ENCODE results near the gene ZNF460. TPM values are rescaled to one million over a fixed set of nuclear protein-coding genes. Genes with fewer than 3 reads are reported as not detected.

ZNF460 gene
- total and polyA plus RNA-seq, 10 donors = 0.24 to 84.7 (median 65.4) TPM

DNA sequence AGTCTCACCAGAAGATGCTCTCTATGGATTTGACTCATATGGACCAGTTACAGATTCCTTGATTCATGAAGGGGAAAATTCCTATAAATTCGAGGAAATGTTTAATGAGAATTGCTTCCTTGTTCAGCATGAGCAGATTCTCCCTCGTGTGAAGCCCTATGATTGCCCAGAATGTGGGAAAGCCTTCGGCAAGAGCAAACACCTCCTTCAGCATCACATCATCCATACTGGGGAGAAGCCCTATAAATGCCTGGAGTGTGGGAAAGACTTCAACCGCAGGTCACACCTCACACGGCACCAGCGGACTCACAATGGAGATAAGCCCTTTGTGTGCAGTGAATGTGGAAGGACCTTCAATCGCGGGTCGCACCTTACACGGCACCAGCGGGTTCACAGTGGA lies 10.7 kb downstream of the ZNF460 start:
- WGBS, 5 donors = 95 to 98% (median 97%) methylated on average over 11 of the region's 11 CpGs
- Histone ChIP-seq H3K4me3 (peak overlapping the region in 1 of 8 donors; percentile 11), H3K4me1 (peaks cover 0 to 17% (median 2%) of the 10 kb centered on the region in 6 donors), H3K36me3 (peaks cover 11 to 100% (median 95%) of the 10 kb centered on the region in 6 donors), H3K27ac (no peak overlapping the region), H3K27me3 (replicated peaks in 1 of 7) (no peaks in the 10 kb centered on the region), H3K9me3 (peaks cover 0 to 68% (median 54%) of the 10 kb centered on the region in 8 donors)
- intact Hi-C loops (cut with DNase I; ENCODE audit: low total_unique reads) = no loop called here
- no peak for DNase-seq
- TF ChIP-seq POLR2A (IDR thresholded peaks at IDR 0.05) = no peak

GRCh38 chr19:57292547-57292946 lies 12.3 kb downstream of the ZNF460 start:
- Histone ChIP-seq H3K27me3 (replicated peaks in 1 of 7) (no peaks in the 10 kb centered on the region), H3K9me3 (peaks cover 0 to 68% (median 57%) of the 10 kb centered on the region in 8 donors), H3K27ac (no peak overlapping the region), H3K36me3 (peaks cover 11 to 100% (median 85%) of the 10 kb centered on the region in 6 donors), H3K4me3 (no peak overlapping the region), H3K4me1 (peaks cover 0 to 8% (median 2%) of the 10 kb centered on the region in 6 donors)
- TF ChIP-seq, protein P1, sequence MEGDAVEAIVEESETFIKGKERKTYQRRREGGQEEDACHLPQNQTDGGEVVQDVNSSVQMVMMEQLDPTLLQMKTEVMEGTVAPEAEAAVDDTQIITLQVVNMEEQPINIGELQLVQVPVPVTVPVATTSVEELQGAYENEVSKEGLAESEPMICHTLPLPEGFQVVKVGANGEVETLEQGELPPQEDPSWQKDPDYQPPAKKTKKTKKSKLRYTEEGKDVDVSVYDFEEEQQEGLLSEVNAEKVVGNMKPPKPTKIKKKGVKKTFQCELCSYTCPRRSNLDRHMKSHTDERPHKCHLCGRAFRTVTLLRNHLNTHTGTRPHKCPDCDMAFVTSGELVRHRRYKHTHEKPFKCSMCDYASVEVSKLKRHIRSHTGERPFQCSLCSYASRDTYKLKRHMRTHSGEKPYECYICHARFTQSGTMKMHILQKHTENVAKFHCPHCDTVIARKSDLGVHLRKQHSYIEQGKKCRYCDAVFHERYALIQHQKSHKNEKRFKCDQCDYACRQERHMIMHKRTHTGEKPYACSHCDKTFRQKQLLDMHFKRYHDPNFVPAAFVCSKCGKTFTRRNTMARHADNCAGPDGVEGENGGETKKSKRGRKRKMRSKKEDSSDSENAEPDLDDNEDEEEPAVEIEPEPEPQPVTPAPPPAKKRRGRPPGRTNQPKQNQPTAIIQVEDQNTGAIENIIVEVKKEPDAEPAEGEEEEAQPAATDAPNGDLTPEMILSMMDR (IDR thresholded peaks at IDR 0.05 in 8 of 11, conservative IDR thresholded peaks at IDR 0.05 in 3 of 11) = no peak
- WGBS, 5 donors = 88 to 94% (median 91%) methylated on average over 1 of the region's 1 CpG
- intact Hi-C loops (cut with DNase I; ENCODE audit: low total_unique reads) = no loop called here
- no peak for DNase-seq

- Histone ChIP-seq H3K27me3 (replicated peaks in 1 of 7) (no peaks in the 10 kb centered on the region), H3K4me1 (no peaks in the 10 kb centered on the region), H3K27ac (no peak overlapping the region), H3K4me3 (no peak overlapping the region), H3K36me3 (peaks cover 11 to 100% (median 78%) of the 10 kb centered on the region in 6 donors), H3K9me3 (peaks cover 0 to 68% (median 57%) of the 10 kb centered on the region in 8 donors)
- TF ChIP-seq POLR2AphosphoS5 (IDR thresholded peaks at IDR 0.05) (no peak), POLR2A (IDR thresholded peaks at IDR 0.05) (no peak)
- TF ChIP-seq, protein P1 (IDR thresholded peaks at IDR 0.05 in 8 of 11, conservative IDR thresholded peaks at IDR 0.05 in 3 of 11) = no peak
- intact Hi-C loops (cut with DNase I; ENCODE audit: low total_unique reads) = no loop called here
- WGBS, 5 donors = 95 to 100% (median 100%) methylated on average over 1 of the region's 1 CpG
- DNase-seq = no peak
Measured at GRCh38 chr19:57293719-57294118, 13.4 kb downstream of the ZNF460 start.

- H3K9me3 ChIP-seq = peaks cover 0 to 5% (median 0%) of the 10 kb centered on the region in 8 donors
- no peaks in the 10 kb centered on the region for H3K27me3 ChIP-seq (replicated peaks in 1 of 7)
- H3K4me3 ChIP-seq = no peak overlapping the region
- 83 to 100% (median 86%) methylated on average over 1 of the region's 1 CpG for WGBS, 5 donors
- H3K27ac ChIP-seq = peak overlapping the region in 1 of 8 donors; percentile 8
- peaks cover 0 to 86% (median 30%) of the 10 kb centered on the region in 6 donors for H3K36me3 ChIP-seq
- peaks cover 0 to 3% (median 0%) of the 10 kb centered on the region in 6 donors for H3K4me1 ChIP-seq
- intact Hi-C loops (cut with DNase I; ENCODE audit: low total_unique reads) = no loop called here
- DNase-seq = no peak
- TF ChIP-seq, protein P1 (IDR thresholded peaks at IDR 0.05 in 8 of 11, conservative IDR thresholded peaks at IDR 0.05 in 3 of 11) = no peak
- TF ChIP-seq POLR2A (IDR thresholded peaks at IDR 0.05) (no peak), POLR2AphosphoS5 (IDR thresholded peaks at IDR 0.05) (no peak)
Measured at GRCh38 chr19:57302020-57302465, 21.8 kb downstream of the ZNF460 start.

Data from spleen (tissue), 11 donors.